Measurements from ENCODE around the gene ARF3.

Gene ARF3

DNA sequence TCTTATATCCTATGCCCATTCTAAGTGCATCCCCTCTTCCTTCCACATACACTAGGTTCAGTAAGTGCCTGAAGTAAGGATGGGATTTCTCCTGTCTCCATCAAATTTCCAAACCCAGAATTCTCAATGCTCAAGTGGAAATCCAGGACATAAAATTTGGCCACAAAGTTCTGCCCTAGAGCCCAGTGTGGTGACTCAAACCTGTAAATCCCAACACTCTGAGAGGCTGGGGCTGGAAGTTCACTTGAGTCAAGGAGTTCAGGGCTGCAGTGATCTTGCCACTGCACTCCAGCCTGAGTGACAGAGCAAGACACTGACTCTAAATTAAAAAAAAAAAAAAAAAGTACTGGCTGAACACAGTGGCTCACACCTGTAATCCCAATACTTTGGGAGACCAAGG is 4.5 kb upstream of the ARF3 start:
- DNase-seq: no peak

DNA sequence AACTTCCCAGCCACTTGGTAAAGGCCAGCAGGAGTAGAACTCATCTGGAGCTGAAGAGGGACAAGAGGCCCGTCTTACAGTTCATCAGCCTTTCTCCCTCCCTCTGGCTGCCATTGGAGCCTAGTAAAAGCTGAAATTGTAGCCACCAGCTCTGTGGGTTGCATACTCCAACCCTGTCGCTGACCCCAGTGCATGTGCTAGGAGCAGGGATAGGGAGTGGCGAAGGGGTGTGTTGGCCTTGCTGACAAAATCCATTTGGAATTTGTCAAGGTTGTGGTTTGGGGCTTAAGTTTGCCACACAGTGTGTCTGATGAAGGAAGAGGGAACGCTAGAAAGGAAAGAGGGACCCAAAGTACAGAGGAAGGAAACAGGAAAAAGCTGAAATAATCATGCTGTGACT is 4.0 kb upstream of the ARF3 start:
- no peak for DNase-seq

DNA sequence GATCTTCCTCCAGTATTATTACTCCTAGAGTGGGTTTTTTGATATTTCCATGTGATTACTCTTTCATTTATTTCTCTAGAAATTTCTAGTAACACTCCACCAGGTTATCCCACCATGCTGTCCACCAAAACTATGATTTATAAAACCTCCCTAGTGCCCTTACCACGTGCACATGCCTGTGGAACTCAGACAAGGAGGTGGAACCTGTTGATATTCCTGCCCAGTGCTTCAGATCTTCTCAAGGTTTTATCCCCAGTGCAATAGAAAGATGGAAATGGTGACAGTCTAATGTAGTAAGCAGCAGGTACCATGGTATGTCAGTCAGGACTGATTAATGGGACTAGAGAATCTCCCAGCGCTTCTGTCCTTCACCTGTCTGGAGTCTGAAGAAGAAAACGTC is 3.5 kb upstream of the ARF3 start:
- no peak for DNase-seq

DNA sequence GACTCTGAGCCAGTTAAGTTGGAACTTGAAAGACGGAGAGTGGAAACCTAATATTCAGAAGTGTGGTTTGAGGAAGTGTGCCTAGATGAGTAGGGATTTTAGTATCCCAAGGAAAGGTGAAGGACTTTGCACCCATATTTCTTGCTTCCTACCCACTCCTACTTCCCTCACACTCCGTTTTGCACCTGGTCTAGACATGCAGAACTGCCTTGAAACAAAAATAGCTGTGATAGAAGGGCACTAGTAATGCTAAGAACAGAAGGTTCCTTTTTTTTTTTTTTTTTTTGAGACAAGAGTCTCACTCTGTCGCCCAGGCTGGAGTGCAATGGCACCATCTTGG is 732 bp upstream of the ARF3 start:
- no peak for DNase-seq

DNA sequence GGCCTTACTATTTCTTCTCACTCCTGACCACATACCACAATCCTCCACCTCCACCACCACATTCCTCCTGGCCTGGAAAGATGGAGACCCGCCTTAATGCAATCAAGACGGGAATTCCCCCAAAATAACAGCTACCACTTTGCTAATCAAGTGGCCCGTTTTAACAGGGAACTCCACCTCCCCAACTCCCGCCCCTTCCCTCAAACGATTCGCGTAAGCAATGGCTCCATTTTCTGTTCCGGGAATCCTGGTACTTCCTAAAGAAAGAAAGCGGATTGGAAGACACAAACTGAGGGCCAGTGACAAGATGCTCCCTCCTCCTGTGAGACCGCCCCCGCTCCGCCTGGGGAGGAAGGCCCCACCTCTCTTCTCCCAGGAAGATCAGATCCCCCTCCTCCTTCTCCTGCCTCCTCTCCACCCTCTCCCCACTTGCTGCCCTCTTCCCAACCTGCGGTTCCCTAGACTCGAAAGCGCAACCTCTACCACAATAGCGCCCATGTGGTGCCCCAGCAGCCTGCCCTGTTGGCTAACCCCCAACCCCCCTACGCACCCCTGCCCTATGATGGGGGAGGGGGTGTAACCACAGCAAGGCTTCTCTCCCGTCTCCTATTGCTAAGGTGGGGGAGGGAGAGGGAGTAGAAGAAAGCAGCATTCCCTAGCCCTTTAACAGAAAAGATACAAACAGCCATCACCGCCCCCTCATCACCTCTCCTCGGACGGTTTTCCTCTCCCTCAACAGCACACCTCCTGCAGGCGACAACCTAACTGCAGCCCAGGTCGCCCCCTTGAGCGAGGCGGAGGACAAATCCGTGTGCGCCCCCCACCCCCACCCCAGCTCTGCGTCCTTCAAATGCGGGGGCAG is 777 bp downstream of the ARF3 start:
- DNase-seq: no peak

DNA sequence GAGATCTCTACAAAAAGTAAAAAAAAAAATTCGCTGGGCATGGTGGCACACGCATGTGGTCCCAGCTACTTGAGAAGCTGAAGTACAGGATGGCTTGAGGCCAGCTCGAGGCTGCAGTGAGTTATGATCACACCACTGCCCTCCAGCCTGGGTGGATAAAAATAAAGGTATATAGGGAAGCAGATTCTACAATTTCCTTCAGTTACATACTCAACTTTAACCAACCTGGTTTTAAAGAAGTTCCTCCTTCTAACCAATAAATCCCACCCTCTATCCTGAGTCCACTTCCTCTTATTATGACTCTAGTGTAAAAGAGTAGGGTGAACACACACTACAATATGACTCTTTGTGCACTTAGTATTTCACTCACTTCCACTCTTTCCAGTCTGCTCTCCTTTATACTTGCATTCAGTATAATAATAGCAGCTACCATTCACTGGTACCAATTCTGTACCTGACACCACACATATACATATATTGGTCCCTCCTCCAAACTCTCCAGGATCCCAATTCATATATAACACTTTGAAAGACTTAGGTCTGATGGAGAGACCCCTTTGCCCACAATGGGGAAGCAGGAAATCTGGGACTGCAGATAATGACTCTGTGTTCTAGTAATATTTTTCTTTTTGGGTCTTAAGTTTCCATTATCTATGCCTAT is 2.3 kb downstream of the ARF3 start:
- no peak for DNase-seq

DNA sequence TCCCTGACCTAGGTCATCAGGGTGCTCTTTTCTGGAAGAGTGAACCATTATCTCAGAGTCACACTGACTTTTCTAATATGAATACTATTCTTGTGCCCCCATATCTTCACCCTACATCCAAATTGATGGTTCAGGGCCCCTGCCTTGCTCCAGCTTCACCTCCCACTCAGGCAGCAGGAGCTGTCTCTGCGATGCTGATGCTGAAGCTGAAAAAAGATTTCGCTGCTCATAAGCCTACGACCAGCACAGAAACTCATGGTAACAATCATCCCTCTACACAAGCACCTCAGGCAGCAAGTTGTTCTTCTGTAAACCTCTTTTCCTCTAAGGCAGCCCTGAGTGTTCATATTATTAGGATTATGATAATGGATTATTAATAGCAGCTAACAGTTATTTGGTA is 3.2 kb downstream of the ARF3 start:
- no peak for DNase-seq

DNA sequence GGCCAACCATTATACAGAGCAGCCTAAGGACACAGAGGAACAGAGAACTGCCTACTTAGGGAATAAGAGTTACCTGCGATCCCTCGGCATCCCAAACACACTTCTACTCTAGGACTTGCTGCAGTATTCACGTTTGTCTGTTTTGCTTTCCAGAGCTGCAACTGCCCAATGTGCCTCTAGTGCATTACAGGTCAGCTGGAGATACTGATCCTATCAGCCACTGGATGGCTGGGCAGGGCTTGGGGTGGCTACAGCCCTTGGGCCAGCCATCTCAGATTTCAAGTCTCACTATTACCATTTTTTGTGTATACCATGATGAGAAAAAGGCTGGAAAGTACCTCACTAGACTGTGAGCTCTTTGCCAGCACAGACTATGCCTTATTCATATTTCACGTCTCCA is 4.6 kb downstream of the ARF3 start:
- DNase-seq: no peak

DNA sequence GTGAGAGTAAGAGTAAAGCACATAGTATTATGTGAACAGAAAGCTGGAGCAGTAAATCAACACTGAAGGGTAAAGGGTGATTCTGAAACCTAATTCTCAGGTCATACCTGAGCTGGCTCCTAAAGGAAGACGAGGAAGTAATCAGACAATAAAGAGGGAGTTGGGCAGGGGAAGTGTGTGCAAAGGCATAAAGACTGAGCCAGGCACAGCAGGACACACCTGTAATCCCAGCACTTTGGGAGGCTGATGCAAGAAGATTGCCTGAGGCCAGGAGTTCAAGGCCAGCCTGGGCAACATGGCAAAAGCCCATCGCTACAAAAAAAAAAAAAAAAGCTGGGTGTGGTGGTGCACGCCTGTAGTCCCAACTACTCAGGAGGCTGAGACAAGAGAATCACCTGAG is 9.6 kb downstream of the ARF3 start:
- no peak for DNase-seq

DNA sequence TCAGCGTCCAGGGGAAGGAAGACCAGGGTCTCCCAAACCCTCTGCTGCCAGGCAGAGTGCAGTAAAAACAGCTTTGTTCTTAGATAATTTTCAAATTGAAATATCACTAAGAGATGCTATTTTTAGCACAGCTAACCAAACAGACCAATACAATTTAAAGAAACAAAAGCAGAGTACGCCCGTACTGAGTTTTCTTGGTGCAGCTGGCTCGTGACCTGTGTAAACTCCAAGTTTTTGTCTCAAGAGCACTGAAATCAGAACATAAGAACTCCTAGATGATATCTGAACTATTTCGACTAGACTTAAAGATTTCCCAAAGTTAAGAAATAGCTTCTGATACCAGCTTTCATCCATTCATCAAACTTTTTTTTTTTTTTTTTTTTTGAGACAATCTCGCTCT is 10.3 kb downstream of the ARF3 start:
- no peak for DNase-seq

DNA sequence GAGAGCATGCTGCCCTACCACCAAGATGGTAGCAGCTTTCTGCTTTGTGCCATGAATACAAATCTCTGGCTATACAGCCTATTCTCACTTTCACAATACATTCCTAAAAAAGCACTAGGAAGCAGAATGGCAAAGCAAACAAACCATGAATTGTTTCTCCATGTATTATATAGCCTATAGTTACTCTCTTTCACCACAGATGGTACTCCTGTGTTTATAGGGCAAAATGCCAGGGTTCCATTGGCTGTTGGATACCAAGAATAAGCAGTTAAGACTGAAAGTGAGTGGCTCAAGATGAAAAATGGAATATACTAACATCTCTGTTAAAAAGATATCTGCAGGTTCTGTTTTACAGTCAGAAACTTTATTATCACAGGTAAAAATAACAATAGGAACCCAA is 11.1 kb downstream of the ARF3 start:
- no peak for DNase-seq

DNA sequence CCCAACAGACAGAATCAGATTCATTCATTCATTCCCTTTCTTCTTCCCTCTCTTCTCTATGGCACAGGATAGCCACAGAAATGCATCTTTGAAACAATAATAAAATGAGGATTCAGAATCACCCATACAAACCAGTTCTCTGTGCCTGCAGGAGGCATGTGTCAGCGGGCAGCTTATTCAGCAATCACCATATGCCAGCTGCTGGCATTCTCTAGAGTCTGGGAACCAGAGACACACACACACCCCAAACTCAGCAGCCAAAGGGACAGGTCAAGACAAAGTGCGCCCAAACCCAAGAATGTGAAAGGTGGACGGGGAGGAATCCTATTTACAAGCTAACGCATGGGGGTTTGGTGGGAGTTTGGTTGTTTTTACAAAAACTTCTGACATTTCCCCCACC is 14.1 kb downstream of the ARF3 start:
- DNase-seq: no peak

DNA sequence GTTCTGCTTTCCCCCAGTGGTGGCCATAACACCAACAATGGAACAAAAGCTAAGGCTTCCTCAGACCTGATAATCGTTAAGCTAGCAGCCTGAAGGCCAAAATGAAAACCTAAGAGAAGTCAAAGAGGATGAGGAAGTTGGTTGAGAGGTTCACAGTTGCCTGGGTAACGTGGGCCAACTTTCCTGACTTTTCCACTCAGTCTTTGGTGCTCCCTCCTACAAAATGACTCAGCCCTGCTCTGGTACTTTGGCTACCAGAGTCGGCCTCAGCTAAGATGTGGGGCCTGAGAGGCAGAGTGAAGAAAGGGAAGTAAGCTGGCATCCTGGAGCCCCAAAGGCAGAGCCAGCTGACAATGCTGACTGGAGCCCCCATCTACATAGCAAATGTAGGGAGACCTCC is 17.1 kb downstream of the ARF3 start:
- DNase-seq: no peak

DNA sequence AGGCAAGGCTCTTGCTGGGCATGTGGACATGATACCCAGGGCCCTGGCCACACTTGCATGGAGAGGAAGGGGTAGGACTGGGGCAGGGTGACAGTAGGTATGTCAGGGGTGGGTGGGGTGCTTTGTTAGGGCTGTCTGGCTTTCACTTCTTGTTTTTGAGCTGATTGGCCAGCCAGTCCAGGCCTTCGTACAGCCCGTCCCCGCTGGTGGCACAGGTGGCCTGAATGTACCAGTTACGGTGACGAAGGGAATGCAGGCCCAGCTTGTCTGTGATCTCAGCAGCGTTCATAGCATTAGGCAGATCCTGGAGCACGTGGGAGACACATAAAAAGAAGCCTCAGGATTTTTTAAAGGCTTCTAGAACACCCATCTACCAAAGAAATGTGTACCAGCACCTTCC is 18.5 kb downstream of the ARF3 start:
- no peak for DNase-seq

DNA sequence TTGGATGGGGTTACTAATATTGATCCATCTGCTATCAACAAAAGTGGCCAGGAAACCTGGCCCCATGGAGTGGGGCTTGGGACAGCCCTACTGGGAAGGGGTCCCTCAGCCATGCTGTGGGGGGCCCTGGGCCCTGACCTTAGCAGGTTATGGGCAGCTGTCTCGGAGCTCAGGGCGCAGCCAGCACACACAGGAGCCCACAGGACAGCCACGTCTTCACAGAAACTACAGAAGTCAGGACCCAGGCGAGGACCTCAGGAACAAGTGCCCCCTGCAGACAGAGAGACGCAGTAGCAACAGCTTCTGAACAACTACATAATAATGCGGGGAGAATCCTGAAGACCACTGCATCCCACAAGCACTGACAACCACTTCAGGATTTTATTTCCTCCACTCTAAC is 20.1 kb downstream of the ARF3 start:
- DNase-seq: no peak

DNA sequence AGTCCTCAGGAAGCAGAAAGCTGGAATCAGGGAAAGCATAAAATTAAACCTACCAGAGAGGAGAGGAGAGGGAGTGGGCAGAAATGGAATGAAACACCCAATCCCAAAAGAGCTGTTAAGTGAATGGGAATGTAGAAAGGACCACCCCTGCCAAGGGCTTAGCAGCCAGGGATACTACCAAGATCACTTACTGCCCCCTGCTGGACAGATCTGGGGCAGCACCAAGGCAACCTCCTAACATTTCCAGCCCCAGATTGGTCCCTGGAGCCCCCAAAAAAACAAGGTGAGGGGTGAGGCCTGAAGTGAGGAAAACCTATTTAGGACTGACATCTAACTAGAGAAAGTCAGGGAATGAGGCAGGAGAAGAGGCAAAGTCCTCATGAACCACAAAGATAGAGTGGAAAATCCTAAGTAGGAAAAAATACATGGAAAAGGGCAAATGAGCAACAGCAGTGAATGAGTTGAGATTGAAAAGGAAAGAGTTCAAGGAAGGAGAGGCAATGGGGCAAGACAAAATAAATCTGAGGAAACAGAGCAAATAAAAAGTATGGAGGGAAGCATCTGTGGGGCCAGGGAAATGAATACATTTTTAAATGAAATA is 20.8 kb downstream of the ARF3 start:
- DNase-seq: peak; percentile 53

DNA sequence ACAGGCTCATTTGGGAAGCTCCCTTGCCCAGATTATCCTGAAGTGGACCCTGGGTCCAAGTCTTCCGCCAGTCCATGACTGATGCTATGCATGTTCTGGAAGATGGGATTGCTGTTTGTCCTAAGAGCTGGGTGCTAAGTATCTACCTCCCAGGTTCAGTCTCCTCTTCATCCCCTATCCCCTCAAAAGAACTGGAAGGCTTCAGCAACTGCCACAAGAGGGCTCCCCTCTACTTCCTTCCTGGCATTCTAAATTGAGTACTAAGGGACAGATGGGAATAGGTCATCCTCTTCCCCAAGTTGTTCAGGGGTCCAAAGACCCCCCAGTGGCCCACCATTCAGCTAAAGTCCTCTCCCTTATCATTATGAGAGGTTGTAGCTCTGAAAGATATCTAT is 23.0 kb downstream of the ARF3 start:
- DNase-seq: no peak

DNA sequence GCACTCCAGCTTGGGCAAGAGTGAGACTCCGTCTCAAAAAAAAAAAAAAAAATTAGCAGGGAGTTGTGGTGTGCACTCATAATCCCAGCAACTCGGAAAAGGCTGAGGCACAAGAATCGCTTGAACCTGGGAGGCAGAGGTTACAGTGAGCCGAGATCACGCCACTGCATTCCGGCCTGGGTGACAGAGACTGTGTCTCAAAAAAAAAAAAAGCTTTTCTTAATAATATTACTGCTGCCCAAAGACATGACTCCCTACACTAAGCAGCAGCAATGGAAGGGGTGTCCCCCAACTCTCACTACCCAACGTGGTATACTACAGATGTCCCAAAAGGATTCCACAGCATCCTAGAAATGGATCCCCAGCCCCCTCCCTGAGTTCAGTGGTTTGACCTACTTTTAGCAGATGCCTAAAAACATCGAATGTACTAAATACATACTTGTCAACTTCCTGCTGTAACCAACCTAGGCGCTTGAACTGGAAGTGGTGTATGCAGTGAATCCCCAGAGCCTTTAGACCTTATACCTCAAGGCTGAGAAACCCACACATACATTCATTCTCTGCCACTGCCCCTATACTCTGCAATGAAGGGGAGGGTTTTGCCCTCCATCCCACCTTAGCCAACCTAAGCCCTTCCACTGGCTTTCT is 23.5 kb downstream of the ARF3 start:
- DNase-seq: peak; percentile 6

DNA sequence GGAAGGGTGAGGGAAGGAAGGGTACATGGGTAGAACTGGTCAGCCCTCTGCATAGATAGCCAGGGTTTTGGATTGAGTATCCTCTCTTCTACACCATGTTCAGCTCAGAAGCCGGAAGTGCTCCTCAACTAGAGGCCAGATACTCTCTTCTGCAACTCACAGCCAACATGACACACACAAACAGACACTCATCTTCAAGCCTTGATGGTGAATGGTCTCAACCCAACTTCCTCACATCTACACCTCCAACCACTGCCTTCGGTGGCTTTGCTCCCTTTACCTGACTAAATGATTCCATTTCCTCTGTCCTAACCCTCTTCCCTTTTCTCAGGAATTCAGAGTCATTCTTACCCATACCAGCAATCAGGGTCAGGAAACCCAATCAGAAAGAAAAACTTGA is 24.4 kb downstream of the ARF3 start:
- DNase-seq: no peak

DNA sequence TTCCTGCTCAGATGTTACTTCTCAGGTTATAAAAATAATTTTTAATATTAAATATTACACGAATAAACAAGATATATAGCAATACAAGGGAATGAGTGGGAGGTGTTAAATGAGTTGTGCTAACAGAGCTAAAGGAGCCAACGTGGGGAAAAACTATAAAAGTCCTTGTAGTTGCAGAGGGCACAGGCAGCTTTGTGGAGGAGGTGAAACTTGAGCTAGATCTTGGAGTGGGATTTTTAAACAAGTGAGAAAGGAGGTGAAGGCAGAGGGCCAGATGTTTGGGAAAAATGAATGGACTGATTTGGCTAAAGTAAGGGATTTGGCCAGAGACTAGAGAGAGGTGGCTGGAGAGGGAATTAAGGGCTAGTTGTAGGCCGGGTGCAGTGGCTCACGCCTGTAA is 26.8 kb downstream of the ARF3 start:
- no peak for DNase-seq

DNA sequence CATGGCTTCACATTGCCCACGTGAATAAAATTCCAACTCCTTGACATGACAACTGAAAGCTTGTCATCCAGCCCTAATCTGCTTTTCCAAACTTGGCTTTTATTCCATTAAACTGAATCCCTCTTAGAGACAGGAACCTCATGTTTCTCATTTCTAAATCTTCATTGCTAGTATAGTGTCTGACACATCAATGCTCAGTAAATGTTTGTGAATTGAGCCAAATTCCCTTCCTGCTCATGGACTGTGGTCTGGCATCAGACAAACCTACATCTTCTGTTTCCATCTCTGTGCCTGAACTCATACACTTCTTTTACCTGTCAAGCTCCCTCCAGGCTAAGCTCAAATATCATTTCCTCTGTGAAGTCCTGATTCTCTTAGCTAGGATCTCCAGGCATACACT is 27.7 kb downstream of the ARF3 start:
- DNase-seq: no peak

DNA sequence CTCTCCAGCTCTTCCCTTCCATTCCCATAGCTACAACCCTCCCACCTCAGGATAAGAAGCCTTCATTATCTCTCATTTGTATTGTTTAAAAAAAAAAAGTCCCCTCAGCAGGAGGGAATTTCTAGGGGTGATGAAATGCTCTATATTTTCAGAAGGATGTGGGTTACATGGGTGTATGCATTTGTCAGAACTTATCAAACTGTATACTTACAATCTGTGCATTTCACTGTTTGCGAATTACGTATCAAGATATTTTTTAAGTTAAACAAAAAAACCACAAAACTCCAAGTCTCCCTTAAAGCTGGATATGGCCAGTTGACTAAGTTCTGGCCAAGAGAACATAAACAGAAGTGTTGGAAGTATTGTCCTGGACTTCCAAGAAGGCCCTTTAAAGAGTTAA is 30.0 kb downstream of the ARF3 start:
- DNase-seq: no peak

DNA sequence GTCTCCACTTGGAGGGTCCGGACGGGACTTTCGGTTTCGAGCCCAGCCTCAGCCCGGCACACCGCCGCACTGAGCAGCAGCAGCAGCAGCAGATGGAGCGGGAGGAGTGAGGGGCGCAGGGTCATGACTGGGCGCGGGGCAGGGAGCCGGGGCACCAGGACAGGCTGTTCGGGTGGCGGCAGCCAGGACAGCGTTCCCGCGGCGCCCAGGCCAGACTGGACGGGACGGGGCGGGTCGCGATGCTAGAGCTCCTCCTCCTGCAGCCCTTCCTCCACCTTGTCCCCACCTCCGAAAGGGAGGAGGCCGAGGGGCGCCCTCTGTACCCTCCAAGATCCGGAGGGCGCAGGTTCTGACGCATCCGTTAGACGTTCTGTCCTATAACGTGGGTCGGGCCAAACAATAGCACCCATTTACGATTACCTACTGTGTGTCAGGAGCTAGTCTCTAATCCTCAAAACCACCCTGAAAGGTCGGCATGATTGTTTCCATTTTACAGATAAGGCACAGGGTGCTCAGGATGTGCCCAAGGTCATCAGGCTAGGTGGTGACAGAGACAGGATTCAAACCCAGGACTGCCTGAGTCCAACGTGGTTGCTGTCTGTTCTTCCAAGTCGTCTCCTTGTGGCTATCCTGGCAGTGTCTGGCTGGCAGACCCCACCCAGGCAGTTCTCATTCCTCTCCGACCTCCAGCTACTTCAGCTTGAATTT is 31.8 kb downstream of the ARF3 start, which contains the start of gene FKBP11:
Gene FKBP11 (minus strand): TSS at position 189 of the 708 bp plus-strand sequence. CDS start 64 bp downstream, at position 125.
- DNase-seq: peak; percentile 62
